VCaP (cell line): ENCODE results near the gene CHODL.
A peak's percentile ranks its signal among the peaks of the same experiment; 100 is the strongest.

Experiments
- H3K27ac ChIP-seq: fragments of 450-650 bp; 2 replicates; pipeline ENCODE4 v1.5.1; 2017
- CTCF ChIP-seq: fragments of 450-650 bp; conservative IDR thresholded peaks from 2 replicates; pipeline ENCODE4 v1.5.1; 2017; ENCODE audit warnings: mild to moderate bottlenecking, moderate library complexity

Gene CHODL

GRCh38 chr21:18245464-18245967 lies 883 bp downstream of the CHODL start:
- TF ChIP-seq CTCF = no peak
- H3K27ac ChIP-seq = no peak overlapping the region

- no peak overlapping the region for H3K27ac ChIP-seq
- TF ChIP-seq CTCF = no peak
These were observed 3.5 kb downstream of the CHODL start for GRCh38 chr21:18248171-18248570.

GRCh38 chr21:18249672-18250071 lies 5.0 kb downstream of the CHODL start:
- no peak overlapping the region for H3K27ac ChIP-seq
- TF ChIP-seq CTCF = peak; percentile 42

- no peak overlapping the region for H3K27ac ChIP-seq
- no peak for TF ChIP-seq CTCF
These were observed 6.4 kb downstream of the CHODL start for GRCh38 chr21:18251065-18251464.

GRCh38 chr21:18252256-18252655 lies 7.6 kb downstream of the CHODL start:
- H3K27ac ChIP-seq = no peak overlapping the region
- TF ChIP-seq CTCF = no peak

- TF ChIP-seq CTCF = no peak
- H3K27ac ChIP-seq = no peak overlapping the region
These were observed 8.0 kb downstream of the CHODL start for GRCh38 chr21:18252680-18253079.

- TF ChIP-seq CTCF = no peak
- no peak overlapping the region for H3K27ac ChIP-seq
These were observed 8.6 kb downstream of the CHODL start for GRCh38 chr21:18253221-18253620.
